HG03097 (cell line): ENCODE data around the gene PCMT1.
"Not testable (repeated sequence)": the region's sequence is repeated elsewhere in the genome, so short reads cannot be mapped to it uniquely, and the experiment has no call there.

ENCODE experiments used
- ATAC-seq: cut with Tn5 transposase; IDR thresholded peaks from one replicate; pipeline ENCODE4 v1.9.1; 2021; ENCODE audit not compliant: unreplicated experiment, low FRiP score

The PCMT1 gene

DNA sequence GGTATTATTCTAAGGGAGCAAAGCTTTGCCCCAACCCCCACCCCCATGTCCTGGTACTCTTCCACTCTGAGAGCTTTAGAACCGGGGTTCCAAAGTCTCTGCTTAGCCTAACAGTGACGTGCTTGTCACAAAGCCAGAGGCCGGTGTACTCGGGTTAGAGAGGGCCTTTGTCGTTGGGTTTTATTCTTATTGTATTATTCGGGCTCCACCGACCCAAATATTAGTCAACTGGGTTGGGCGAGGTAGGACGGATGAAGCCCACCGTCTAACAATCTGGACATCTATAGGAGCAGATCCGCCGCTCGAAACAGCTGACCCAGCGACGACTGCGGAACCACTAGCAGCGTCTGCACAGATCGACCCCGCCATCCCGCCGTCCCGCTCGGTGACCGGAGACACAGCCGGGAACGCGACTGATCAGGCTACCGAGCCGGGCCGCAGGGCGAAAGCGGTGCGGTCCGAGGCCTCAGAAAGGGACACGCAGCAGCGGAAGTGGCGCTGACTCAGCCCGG lies 403 bp upstream of the PCMT1 start:
- not testable (repeated sequence) for ATAC-seq

DNA sequence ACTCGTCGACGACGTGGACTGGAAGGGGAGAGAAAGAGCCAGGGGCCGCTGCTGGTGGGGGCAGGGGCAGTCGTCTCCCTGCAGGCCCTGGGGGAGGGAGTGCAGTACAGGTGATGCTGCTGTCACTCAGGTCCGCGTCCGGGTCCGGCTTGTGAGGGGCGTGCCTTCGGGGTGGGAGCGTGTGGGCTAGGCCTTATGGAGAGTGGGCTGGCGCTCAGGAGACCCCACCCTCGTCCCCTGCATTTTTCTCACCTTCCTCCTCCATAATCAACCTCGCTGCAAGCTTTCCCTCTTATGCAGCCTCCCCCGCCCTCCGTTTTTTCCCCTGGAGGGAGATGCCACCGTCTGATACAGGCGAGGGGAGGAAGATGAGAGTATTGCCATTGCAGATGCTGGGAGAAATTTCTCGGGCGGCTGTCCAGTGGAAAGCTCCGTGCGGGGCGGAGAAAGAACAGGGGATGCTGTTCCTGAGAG lies 632 bp downstream of the PCMT1 start:
- ATAC-seq, result peak; percentile 27

DNA sequence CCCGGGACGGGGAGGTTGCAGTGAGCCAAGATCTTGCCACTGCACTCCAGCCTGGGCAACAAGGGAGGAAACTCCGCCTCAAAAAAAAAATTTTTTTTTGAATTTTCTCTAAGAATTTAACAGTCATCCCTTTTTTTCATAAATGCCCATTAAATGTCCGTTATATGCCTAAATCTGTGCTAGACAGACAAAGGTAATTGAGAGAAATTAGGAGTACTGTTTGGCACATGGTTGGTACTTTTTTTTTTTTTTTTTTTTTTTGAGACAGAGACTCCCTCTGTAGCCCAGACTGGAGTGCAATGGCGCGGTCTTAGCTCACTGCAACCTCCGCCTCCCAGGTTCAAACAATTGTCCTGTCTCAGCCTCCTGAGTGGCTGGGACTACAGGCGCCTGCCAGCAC lies 1.7 kb downstream of the PCMT1 start:
- no peak for ATAC-seq

DNA sequence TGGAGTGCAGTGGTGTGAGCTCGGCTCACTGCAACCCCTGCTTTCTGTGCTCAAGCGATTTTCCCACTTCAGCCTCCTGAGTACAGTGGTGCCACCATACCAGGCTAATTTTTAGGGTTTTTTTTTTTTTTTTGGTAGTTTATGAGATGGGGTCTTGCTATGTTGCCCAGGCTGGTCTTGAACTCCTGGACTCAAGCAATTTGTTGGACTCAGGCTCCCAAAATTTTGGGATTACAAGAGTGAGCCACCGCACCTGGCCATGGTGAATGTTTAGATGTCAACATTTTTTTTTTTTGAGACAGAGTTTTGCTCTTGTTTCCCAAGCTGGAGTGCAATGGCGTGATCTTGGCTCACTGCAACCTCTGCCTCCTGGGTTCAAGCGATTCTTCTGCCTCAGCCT lies 2.4 kb downstream of the PCMT1 start:
- ATAC-seq, result not testable (repeated sequence)

DNA sequence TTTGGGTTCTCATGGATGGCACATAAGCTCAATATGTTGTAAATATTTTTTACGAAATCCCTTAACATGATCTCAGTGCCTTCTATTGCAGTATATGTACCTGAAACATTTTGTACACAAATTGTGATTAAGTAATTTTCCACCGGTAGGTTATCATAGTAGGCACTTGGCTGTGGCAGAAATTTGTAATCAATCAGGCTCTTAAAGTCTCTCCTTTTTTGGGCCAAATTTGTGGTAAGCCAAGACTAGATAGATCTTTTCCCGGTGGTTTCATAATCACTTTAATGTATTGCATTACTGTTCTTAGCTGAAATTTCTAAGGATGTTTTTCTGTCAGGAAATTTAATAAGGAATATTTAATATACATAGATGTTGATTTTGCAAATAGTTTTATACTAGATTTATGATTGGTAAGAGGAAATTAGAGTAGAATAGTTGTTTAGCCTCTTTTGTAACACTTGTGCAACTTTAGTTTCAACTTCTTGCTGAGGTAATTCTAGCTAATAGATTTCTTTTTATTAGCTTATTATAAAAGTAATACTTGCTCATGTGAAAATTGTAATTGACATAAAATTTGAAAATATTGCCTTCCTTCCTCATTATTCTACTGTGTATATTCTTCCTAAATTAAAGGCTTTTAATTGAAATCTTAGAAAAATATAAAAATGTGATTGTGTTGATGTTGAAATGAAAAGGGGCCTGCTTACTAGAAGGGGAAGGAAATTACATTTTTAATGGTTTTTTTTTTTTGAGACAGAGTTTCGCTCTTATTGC lies 3.2 kb downstream of the PCMT1 start:
- ATAC-seq, result no peak

DNA sequence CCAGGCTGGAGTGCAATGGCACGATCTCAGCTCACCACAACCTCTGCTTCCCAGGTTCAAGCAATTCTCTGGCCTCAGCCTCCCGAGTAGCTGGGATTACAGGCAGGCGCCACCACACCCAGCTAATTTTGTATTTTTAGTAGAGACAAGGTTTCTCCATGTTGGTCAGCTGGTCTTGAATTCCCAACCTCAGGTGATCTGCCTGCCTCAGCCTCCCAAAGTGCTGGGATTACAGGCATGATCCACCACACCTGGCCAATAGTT lies 3.8 kb downstream of the PCMT1 start:
- ATAC-seq, result not testable (repeated sequence)

DNA sequence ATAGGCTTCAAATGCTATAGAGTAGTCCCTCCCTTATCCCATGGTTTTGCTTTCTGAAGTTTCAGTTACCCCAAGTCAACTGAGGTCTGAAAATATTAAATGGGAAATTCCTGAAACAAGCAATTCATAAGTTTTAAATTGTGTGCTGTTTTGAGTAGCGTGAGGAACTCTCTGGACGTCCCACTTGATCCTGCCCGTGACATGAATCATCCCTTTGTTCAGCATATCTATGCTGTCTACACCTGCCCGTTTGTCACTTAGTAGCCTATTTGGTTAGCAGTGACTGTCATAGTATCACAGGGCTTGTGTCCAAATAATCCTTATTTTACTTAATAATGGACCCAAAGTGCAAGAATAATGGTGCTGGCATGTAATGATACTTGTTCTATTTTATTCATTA lies 5.0 kb downstream of the PCMT1 start:
- no peak for ATAC-seq

DNA sequence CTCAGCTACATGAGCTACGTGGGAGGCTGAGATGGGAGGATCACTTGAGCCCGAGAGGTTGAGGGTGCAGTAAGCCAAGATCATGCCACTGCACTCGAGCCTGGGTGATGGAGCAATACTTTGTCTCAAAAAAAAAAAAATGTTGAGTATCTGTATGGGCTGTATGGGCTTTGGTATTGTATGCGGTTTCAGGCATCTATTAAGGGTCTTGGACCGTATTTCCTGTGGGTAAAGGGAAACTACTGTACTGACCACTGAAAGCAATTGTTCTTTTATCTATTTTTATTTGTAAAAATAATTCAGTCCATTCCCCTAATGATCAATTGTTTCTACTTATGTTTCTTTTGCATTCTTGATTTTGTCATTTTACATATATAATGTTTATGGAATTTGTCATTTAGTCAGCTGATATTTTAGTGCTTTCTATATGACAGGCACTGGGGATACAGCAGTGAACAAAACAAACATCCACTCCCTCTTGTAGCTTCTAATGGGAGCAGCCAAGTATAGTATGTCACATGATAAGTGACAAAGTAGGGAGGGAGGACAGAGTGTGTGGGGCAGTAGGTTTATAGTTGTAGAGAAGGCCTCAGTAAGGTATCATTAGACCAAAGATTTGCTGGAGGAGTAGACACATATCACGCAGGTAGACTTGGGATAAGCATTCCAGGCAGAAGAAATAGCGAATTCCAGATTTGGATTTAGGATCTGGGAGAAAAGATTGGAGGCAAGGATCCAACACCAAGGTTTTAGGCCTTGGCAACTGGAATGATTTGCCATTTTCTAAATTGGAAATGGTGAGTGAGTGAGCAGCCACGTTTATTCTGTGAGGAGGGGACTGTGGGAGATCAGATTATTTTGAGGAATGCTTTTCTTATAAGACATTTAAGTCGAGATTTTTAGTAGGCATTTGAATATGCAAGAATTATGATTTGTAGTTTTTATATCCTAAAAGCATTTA lies 6.0 kb downstream of the PCMT1 start:
- ATAC-seq, result peak; percentile 64

DNA sequence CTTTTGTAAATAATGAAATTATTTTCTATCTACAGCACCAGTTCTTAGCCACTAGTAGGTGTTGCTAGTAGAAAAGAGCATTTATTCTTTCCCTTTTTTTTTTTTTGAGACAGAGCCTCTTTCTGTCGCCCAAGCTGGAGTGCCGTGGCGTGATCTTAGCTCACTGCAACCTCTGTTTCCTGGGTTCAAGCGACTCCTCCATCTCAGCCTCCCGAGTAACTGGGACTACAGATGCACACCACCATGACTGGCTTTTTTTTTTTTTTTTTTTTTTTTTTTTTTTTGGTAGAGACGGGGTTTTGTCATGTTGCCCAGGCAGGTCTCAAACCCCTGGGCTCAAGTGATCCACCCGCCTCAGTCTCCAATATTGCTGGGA lies 6.7 kb downstream of the PCMT1 start:
- ATAC-seq, result no peak

DNA sequence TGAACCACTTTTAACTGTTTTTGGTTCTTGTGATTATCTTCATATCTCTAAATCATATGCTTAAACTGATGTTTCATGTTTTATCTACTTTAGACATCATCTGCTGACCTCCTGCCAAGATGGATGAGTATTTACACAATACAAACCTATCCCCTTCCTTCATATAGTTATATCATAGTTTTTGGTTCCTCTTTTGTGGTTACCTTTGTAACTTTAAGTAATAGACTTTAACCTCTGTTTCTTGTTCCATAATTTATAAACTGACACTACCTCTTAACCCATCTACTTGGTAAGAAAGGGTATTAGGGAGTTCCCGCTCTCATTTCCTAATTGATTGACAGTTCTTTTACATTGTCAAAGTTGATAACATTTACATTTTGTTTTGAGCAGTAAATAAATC lies 11.9 kb downstream of the PCMT1 start:
- peak; percentile 92 for ATAC-seq

DNA sequence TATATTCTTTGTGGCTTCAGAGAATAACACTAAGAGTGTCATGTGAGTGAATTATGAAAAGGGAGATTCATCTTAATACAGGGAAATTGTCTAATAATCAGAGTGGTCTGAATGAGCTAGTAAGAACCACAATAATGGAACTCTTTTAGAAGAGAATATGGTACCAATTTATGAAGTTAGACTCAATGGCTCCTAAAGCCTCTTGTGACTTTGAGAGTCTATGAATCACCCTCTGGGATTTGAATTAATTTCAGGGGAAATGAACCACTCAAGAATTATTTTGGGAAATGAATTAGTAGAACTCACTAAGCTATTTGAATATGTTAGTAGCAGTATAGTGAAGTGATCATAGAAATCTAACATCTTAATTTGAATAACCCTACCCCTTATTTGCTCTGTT lies 14.3 kb downstream of the PCMT1 start:
- ATAC-seq, result no peak

DNA sequence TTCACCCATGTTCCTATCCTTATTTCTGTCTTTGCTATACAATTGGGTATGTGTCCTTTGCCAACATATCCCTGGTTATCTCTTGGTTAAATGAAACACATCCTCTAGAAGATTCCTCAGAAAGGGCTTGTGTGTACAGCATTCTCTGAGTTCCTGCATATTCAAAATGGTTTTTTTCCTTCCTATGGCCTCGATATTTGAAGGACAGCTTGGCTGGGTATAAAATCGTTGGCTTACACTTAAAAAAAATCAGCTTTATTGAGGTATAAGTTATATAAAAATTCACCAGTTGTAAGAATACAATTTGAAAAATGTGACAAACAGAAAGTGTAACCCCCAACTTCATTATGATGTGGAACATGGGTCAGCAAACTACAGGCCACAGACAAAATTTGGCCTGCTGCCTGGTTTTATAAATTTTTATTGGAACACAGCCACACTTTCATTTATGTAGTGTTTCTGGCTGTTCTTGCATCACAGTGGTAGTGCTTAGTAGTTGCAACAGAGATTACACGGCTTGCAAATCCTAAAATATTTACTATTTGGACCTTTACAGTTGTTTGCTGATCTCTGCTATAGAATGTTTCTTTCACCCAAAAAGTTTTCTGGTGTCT lies 16.7 kb downstream of the PCMT1 start:
- ATAC-seq, result no peak

DNA sequence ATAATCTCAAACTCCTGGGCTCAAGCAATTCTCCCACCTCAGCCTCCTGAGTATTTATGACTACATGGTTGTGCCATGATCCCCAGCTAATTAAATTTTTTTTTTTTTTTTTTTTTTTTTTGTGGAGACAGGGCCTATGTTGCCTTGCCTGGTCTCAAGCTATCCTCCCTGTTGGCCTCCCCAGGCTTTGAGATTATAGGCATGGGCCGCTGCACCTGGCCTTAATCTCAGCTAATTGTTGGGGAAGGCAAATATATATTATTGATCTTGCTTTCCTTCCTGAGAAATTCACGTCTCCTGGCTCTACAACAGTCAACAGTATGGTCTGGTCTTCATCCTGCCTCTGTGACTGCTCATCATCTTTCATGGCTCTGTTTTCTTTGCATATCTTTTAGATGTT lies 20.1 kb downstream of the PCMT1 start:
- no peak for ATAC-seq

DNA sequence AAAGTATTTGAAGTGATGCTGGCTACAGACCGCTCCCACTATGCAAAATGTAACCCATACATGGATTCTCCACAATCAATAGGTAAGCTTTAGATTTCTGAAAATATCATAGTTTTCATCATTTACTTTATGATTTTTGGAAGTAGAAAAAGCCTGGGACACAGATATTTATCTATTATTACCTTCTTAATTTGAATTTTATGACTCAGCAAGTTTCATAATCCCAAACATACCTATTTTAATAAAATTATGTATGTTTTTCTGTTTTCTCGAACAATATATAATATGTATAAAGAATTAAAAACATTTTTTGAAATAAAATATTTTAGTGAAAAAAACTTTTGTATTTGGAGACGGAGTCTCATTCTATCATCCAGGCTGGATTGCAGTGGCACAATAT lies 21.6 kb downstream of the PCMT1 start:
- no peak for ATAC-seq

DNA sequence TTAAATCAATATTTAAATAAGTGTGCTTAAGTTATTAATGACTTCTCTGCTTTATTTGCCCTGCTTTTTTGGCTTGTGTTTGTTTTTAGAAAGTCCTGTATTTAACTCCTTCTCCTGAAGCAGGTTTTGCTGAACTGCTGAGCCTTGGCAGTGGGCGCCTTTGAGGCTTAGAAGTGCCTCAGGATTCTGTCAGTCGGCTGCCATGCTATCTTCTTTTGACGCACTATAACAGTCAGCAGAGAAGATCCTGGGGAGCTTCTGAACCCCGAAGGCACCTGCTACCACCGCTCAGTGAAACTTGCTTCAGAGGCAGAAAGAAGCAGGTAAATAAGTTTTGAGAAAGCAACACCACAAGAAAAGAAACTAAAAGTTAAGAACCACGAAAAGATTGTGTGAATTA lies 22.4 kb downstream of the PCMT1 start:
- no peak for ATAC-seq

DNA sequence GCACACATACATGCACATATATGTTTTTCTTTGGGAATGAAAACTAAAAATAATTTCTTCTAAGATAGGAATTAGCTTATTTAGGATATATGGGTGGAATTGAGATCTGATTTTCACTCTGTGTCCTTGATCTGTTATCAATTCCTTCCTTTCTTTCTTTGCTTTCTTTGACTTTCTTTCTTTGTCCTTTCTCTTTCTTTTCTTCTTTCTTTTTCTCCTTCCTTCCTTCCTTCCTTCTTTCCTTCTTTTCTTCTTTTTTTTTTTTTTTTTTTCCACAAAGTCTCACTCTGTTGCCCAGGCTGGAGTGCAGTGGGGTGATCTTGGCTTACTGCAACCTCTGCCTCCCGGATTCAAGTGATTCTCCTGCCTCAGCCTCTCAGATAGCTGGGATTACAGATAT lies 28.1 kb downstream of the PCMT1 start:
- no peak for ATAC-seq

DNA sequence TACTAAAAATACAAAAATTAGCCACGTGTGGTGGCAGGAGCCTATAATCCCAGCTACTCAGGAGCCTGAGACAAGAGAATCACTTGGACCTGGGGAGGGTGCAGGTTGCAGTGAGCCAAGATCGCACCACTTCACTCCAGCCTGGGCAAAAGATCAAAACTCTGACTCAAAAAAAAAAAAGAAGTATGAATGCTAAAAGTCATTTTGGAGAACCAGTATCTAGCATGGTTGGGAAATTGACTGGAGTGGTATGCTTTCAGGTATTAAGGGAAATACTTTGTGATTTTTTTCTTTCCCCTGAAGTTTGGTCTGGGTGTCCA lies 30.1 kb downstream of the PCMT1 start:
- ATAC-seq, result no peak

DNA sequence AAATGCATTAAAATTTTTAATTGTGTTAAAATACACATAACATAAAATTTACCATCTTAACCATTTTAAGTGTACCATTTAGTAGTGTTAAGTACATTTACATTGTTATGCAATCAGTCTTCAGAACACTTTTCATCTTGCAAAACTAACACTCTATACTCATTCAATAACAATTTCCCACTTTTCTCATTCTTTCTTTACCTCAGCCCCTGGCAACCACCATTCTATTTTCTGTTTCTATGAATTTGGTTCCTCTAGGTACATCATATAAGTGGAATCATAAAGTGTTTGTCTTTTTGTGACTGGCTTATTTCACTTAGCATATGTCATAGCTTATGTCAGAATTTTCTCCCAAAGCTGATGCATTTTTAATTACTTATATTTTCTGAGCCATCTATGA lies 32.2 kb downstream of the PCMT1 start:
- no peak for ATAC-seq

DNA sequence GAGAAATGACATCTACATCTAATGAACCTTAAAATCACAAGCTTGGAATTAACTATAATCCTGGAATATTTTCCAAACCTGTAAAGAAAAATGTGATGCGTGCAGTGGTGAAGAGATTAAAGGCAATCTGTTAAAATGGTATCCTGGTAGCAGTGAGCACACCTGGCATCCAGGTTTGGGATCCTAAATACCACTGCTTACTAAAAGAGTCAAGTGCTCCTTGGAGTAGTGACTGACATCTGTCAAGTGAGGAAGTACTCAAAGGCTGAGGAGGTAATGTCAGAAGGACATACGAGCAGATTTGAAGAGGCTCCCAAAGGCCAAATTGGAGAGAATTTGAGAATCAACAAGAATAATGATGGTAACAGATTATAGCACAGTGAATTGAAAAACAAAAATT lies 32.8 kb downstream of the PCMT1 start:
- ATAC-seq, result no peak

DNA sequence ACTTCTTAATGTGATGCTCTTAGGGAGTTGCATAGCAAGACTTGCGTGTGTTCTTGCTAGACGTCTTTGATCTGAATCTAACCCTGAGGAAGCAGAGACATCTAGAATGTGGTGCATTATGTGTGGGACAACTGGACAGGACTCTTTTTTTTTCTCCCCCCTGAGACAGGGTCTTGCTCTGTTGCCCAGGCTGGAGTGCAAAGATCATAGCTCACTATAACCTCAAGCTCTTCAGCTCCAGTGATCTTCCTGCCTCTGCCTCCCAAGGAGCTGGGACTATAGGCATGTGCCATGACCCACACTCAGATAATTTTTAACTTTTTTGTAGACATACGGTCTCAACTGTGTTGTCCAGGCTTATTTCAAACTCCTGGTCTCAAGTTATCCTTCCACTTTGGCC lies 34.0 kb downstream of the PCMT1 start:
- ATAC-seq, result no peak

DNA sequence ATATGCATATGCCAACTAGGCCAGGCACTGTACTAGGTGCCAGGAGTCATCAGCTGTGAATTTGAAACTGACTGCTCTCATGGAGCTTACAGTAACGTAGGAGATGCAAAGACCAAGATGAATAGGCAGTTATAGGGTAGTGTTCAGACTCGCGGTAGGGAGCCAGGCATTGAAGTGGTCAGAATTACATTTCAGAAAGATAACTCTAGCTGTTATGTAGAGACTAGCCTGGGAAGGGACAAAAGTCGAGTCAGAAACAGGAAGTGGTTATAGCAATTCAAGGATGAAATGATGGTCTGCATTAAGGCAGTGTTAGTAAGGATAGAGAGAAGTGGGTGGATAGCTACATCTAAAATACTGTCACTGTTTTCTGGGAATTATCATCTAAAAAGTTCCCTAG lies 56.6 kb downstream of the PCMT1 start:
- no peak for ATAC-seq

DNA sequence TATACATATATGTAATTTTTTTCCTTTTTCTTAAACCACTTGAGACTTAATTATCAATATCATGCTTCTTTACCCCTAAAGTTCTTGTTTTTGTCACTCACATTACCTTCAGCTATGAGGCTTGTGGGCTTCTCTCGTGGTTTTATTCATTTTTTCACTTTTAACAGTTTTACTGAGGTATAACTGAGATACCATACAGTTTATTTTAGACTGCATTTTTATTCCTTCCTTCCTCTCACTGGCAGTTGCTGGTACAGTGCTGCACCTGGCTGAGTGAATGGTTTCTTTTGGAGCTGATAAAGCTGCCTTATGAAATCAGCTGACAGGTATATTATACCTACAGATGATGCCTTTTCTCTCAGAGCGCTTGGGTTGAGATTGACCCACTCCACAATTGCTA lies 60.3 kb downstream of the PCMT1 start:
- no peak for ATAC-seq
